Esophagus mucosa (tissue), 1 donor: ENCODE measurements around the gene MLST8. TPM values are rescaled to one million over a fixed set of nuclear protein-coding genes. Genes with fewer than 3 reads are reported as not detected.

Experiments
- ATAC-seq: fragments of 200-7000 bp; cut with Tn5 transposase; one replicate; pipeline ENCODE4 v1.9.1; 2020
- total RNA-seq: library from RNA; stranded (reverse); gene quantifications from one replicate; pipeline ENCODE4 v1.2.4, GENCODE V29; 2023
- donor health status: DM: yes; HTN: yes; CAD: no.

The MLST8 gene
- total RNA-seq, 1 donor from 2014 or later: 28.5 TPM

DNA sequence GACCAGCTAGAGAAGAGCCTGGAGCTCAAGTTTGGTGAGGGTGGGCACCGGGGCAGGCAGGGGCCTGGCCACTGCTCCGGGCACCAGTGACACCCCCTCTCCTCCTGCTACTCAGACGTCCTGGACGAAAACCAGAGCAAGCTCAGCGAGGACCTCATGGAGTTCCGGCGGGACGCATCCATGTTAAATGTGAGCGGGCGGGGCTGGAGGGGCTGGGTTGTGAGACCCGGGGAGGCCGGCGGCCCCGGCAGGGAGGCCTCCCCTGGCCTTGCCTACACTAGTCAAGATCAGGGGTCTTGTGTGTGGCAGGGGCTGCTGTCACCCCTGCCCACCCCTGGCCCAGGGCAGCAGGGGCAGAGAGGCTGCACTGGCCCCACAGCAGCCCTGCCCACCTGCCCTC, 31.9 kb upstream of the MLST8 start:
- no peak for ATAC-seq

DNA sequence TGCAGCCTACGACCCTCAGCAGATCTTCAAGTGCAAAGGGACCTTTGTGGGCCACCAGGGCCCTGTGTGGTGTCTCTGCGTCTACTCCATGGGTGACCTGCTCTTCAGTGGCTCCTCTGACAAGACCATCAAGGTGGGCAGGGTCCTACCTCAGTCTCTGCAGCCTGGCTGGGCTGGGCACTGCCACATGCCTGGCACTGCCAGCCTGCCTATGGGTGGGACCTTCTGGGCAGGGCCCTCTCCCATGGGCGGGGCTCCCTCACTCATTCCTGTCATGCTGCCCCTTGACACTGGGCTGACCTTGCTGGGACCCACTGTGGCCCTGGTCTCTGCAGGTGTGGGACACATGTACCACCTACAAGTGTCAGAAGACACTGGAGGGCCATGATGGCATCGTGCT, 31.3 kb upstream of the MLST8 start:
- ATAC-seq: no peak

DNA sequence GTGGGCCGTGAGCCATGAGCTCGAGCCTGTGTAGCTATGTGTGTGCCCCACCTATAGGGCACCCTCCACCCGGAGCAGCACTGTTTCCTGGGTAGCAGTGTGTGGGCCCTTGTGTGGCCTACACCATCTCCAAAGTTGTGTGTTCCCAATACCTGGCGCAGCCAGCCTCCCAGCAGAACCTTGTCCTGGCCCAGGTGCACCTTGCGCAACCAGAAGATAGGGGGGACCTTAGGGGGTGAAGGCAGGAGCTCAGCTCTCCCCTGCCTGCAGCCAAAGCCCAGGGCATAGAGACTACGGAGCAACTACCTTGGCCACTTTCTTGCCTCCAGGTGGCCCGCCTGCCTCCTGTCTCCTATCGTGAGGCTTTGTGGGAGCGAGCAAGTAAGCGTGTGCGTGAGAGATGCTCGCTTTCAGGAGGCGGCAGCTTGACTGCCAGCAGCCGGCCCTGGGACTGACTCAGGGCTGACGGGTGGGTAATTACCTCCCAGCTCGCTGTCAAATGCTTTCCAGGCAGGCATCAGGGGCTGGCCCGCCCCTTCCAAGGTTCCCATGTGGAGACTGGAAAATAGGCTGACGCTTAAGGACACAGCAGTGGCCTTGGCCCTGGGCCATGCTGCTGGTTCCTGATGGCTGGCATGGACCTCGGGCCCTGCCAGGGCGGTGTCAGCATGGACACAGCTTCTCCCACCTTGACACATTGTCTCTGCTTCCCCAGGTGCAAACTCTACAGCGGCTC, 30.7 kb upstream of the MLST8 start:
- no peak for ATAC-seq

DNA sequence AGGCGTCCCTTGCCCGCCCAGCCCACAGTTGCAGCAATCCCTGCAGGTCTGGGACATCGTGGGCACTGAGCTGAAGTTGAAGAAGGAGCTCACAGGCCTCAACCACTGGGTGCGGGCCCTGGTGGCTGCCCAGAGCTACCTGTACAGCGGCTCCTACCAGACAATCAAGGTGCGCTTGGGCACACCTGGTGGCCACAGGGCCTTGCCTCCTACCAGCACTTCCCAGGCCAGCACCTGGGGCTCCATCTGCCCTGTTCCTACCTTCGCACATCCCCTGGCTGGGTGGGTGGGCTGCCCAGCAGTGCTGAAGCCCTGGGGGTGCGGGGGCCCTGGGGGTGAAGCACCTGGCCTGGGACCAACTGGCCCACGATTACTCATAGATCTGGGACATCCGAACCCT, 29.8 kb upstream of the MLST8 start:
- peak; percentile 7 for ATAC-seq

DNA sequence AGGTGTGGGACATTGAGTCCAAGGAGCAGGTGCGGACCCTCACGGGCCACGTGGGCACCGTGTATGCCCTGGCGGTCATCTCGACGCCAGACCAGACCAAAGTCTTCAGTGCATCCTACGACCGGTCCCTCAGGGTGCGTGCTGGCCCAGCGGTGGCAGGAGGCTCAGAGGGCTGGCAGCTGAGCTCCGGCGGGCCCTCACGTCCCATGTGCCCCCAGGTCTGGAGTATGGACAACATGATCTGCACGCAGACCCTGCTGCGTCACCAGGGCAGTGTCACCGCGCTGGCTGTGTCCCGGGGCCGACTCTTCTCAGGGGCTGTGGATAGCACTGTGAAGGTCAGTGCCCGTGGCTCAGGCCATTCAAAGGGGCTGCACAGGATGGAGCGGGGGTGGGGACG, 29.2 kb upstream of the MLST8 start:
- no peak for ATAC-seq

DNA sequence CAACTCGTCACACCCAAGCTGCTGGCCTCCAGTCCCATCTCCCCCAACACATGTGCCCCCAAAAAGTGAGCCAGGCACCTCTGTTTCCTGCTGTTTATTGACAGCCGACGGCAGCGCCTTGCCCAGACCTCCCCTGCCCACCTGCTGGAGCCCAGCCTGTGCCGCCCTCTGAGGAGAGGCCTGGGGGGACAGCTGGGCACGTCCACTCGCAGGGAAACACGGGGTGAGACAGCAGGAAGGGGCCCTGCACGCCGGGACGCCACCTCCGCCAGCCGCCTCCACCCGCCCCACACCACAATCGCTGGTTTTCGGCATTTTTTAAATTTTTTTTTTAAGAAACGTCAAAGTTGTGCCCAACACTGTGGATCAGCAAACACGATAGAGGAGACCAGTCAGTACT, 28.2 kb upstream of the MLST8 start:
- no peak for ATAC-seq

DNA sequence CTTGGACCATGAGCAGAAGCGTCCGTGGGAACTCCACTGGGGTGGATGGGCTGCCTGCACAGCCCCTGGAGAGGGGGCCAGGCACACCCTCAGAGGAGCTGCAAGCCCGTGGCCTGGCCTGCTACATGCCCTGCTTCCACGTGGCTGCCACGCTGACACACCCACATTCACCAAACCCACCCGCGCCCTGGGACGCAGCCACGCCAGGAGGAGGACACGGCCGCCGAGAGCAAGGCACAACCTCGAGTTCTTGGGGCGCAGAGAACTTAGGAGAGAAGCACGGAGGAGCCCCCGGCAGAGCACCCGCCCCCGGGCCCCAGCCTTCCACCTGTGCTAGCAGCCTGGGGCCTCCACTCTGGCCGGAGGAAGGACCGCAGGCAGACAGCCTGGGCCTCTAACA, 27.7 kb upstream of the MLST8 start:
- no peak for ATAC-seq

DNA sequence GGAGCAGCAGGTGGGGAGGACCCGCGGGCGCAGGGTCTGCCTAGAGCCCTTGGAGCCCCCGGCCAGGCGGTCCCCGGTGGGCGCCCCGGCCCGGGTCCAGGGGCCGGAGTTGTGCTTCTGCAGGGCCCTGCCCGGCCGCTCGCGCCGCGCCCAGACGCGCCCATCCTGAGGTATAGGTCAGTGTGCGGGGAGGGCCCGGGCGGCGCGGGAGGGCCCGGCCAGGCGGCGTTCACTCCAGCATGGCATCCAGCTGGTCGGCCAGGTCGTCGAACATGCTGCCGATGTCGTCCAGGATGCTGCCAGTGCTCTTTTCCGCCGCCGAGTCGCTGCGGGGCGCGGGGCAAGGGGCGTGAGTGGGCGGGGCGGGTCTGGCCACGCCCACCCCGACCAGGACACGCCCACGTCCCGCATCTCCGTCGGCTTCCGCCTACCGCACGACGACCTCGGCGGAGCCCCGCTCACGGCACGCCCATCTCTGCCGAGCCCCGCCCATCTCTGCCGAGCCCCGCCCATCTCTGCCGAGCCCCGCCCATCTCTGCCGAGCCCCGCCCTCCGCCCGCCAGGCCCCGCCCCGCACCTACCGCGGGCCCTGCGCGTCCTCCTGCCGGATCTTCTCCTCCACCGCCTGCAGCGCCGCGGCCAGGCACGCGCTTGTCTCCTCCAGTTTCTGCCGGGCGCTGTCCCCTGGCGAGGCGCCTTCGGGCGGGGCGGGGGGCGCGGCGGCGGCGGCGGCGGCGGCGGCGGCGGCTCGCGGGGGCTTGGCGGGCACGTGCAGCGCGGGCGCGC, 26.7 kb upstream of the MLST8 start:
- ATAC-seq: peak; percentile 62

DNA sequence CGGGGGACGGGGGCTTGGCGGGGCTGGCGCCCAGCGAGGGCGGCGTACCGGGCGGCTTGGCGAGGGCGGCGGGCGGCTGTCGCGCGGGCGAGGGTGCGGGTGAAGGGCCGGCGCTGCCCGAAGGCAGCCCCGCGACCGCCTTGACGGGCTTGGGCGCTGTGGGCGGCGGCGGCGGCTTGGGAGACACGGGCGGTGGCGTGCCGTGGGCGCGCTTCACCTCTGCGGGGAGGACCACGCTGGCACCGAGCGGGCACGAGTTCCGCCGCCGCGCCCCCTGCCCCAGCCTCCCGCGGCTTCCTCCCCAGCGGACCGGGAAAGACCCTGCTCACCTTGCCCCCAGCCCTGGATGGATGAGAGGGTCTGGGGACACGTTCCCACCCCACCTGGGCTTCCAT, 26.1 kb upstream of the MLST8 start:
- ATAC-seq: no peak

DNA sequence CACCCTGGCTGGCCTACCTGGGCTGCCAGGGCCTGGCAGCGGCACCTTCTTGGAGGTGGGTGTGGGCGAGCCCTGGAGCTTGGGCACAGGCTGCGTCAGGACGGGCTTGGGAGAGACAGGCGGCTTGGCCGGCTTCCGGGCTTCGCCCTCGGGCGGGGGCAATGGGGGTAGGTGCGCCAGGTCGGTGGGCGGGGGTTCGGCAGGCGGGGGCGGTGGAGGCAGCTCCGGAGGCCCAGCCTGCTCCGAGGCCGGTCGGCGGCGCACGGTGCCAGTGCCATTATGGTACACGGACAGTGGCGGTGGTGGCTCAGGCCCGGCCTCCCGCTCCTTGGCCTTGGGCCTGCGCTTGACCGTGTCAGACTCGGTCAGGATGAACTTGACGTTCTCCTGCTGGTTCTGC, 25.7 kb upstream of the MLST8 start:
- ATAC-seq: peak; percentile 17

DNA sequence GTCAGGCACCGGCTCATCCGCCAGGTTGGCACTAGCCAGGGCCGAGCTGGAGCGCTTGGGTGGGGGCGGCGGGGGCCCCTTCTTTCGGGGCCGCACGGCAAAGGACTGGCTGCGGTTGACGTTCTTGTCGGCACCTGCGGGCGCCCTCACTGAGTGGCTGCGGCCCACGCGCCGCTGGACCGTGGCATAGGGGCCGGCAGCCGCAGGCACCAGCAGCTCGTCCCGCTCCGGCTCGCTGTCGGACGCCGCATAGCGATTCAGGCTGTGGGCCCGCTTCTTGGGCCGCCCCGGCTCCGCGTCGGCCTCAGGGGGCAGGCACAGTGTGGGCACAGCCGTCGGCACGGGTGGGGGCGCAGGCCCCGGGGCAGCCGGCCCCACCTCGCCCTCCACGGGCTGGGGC, 24.8 kb upstream of the MLST8 start:
- no peak for ATAC-seq

DNA sequence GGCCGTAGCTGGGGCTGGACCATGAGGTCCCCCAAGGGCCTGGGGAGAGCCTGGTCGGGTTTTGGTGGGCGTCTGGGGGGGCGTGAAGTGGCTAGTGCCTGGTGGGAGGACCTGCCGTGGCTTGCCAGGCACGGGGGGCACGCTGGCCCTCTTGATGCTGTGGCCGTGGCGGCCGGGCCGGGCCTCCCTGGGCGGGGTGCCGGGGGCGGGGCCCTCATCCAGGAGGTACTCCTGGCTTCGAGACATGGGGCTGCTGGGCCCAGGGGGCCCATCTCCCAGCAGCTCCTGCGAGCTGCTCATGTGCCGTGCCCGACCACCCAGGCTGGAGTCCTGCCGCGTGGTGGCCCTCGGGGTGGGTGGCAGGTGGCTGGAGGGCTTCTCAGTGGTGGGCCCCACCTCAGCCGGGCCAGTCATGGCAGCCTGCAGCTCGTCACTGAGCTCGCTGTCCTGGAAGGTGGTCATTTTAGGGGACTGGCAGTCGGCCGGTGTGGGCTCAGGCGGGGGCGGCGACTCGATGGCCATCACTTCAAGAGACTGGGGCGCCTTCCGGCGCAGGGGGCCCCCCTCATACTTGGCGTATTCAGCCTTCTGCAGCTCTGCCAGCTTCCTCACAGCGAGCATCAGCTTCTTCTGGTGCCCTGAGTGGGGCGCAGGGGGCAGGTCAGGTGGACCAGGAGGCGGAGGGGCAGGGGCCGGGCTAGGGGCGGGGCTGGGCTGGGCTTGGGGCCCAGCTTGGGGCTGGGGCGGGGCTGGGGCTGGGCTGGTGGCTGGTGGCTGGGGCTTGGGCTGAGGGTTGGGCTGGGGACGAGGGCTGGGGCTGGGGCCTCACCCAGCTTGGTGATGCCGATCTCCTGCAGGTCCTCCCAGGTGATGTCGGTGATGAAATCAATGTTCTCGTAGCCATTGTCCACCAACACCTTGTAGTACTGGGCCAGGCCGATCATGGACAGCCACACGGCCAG, 24.0 kb upstream of the MLST8 start:
- no peak for ATAC-seq

DNA sequence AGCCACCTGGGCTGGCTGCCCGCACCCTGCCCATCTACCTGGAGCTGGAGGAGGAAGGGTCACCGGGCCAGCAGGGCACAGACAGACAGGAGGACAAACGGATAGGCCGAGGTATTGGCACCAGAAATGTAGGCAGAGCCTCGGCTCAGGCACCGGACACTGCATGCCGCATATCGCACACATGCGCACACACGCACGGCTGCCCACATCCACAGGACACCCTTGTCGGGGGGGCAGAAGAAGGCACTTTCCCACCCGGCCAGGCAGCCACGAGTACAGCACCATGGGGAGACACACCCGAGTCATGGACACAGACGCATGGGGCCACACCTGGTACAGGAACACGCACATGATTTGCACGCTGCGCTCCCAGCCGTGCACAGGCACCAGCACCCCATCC, 23.3 kb upstream of the MLST8 start:
- no peak for ATAC-seq

DNA sequence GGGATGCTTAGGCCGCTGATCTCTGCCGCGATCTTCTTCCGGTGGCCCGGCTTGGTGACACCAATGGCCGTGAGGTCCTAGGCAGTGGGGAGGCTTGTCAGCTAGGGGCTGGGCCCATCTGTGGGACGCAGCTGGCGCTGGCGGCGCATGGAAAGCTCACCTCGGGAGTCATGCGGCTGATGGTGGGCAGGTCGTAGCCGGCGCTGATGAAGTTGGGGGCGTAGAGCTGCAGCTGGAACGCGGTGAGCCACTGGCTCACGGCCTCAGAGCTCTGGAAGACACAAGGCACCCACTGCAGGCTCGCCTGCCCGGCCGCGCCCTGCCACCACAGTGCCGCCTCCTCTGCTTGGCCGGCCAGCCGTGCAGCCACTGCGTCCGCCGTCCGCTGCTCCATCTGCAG, 21.6 kb upstream of the MLST8 start:
- no peak for ATAC-seq

DNA sequence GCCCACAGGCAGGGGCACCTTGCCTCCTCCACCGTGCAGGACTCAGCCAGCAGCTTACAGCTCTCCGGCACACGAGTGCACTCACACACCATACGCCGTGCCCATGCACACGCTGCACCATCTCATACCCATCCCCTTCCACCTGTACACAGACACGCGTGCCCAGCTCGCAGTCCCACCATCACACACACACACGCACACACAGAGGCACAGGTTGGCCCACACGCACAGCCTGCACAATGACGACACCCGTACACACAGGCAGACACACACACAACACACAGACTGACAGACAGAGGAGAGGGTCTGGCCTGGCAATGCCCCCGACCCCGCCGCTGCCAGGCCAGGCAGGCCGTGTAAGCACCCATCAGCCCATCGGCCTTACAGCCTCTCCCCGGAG, 20.9 kb upstream of the MLST8 start:
- no peak for ATAC-seq

DNA sequence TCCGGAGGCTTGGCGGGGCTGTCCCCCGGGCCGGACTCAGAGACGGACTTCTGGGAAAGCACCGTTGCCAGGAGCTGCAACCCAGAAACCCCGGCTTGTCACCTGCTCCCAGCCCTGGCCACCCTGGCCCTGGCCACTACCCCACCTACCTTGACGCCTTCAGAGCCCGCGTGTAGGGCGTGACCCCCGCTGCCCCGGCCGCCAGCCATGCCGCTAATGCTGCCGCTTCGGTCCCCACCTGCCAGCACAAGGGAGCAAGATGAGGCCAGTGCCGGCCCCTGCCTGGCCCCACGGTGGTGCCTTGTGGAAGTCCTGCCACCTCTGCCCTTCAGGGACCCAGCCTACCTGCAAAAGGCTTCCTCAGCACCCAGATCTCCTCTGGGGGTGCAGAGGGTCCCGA, 20.3 kb upstream of the MLST8 start:
- ATAC-seq: no peak

DNA sequence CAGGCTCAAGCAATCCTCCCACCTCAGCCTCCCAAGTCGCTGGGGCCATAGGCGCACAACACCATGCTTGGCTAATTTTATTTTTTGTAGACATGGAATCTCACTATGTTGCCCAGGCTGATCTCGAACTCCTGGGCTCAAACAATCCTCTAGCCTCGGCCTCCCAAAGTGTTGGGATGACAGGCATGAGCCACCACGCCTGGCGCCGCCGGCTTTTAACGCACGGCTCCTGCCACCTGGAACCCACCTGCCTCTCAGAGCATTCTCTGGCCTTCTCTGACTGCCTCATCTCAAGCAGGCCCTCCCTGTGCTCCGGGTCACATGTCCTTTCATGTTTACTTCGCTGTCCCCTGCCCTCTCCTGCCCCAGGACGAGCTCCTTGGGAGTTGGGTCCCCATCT, 19.2 kb upstream of the MLST8 start:
- no peak for ATAC-seq

DNA sequence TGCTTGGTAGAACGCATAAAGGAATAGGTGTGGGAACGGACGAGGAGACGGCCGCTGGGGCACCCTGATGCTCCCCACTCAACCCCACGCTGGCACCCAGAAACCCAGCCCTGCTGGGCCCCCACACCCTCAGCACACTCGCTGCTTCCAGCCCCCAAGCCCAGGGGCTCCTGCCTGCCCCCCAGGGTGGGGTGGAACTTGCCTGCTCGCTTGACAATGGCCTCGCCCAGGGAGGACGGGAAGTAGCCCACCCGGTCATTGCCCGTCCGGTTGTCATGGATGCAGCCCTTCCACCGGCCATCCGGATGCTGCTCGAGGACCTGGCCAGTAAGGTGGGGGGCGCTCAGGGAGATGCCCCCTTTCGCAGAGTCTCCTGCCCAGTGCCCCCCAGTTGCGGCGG, 18.7 kb upstream of the MLST8 start:
- no peak for ATAC-seq

DNA sequence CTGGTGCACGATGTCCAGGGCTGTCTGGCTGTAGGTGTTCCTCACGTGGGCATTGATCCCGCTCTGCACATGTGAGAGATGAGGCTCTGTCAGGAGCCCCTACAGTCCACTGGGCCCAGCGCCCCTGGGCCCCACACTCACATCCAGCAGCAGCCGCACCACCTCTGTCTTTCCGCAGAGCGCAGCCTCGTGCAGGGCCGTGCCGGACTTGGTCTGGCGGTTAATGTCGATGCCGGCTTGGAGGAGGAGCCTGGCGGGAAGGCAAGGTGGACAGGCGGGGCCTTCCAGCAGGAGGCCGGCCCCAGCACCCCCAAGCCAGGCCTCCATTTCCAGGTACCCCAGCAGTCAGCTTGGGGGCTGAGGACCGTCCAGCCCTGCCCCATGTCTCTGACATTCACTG, 18.0 kb upstream of the MLST8 start:
- ATAC-seq: no peak

DNA sequence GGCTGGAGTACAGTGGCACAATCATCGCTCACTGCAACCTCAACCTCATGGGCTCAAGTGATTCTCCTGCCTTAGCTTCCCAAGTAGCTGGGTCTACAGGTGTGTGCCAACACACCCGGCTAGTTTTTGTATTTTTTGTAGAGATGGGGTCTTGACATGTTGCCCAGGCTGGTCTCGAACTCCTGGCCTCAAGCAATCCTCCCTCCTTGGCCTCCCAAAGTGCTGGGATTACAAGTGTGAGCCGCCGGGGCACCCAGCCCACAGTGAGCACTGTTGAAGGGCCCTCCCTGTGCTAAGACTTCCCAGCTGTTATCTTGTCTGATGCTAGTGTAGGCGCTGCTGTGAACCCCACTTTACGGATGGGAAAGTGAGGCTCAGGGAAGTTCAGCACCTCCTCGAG, 16.9 kb upstream of the MLST8 start:
- no peak for ATAC-seq

DNA sequence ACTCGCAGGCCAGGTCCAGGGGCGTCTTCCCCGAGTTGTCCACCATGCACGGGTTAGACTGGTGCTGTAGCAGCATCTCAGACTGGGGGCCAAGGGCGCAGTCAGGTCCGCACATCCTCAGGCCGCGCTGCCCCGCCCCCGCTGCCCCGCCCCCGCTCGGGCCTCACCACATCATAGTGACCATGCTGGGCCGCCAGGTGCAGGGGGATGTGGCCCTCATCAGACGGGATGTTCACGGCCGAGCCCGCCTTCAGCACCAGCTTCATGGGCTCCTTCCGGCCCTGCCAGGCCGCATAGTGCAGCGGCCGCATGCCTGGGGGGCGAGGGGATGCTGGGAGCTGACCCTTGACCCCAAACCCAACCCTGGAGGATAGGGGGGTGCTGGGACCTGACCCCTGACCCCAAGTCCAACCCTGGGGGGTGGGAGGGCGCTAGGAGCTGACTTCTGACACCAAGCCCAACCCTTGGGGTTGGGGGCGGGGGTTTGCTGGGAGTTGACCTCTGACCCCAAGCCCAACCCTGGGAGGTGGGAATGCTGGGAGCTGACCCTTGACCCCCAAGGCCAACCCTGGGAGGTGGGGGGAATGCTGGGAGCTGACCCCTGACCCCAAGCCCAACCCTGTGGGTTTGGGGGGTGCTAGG, 15.9 kb upstream of the MLST8 start:
- no peak for ATAC-seq

DNA sequence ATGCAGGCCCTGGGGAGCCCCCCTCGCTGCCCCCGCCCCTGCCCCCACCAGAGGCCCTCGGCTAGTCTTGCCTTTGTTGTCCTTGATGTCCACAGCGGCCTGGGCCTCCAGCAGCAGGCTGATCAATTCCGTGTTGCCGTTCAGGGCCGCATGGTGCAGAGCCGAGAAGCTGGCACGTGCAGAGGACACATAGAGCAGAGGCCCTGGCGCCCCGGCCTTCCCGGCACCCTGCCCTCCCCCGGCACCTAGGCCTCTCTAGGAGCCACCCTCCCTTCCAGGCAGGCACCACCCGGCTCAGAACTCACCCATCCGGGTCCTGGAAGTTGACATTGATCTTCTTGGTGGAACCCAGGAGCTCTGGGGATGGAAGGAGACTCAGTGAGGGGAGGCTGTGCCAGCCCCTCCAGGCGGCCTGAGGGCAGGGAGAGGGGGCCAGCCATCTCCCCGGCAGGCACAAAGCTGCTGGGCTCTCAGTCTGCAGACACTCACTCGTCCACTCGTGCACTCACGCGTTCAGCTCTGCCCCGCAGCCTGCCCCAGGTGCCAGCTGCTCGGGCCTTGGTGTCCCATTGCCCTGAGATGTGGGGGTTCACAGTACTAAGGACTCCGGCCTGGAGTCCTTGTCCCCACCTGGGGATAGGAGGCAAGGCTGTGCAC, 15.1 kb upstream of the MLST8 start:
- no peak for ATAC-seq
